B cell (primary cell): ENCODE measurements around the gene CMTM6. TPM values are rescaled to one million over a fixed set of nuclear protein-coding genes. Genes with fewer than 3 reads are reported as not detected.

Experiments used
- ATAC-seq: fragments of 200-7000 bp; cut with Tn5 transposase; one replicate; pipeline ENCODE4 v1.10.0; 2021; ENCODE audit warnings: low read depth, mild to moderate bottlenecking, moderate number of reproducible peaks, moderate library complexity
- CTCF ChIA-PET: fragments of 350-600 bp; sonication (Branson Sonifier 250); formaldehyde crosslinking; loops from one replicate; lab custom pipeline; 2021; ENCODE audit warnings: antibody characterized with exemption, inconsistent platforms; lab: Charles Lee
- POLR2A ChIA-PET: fragments of 350-600 bp; sonication (Branson Sonifier 250); formaldehyde crosslinking; loops from one replicate; lab custom pipeline; 2021; ENCODE audit warnings: antibody characterized with exemption; lab: Charles Lee
- DNase-seq: peaks from one replicate; pipeline ENCODE4 v3.0.0; 2013
- H2AFZ ChIP-seq: 2 replicates; pipeline ENCODE4 v1.6.1; 2012; ENCODE audit warnings: mild to moderate bottlenecking, low read depth, low read length; ENCODE audit not compliant: insufficient read depth, poor library complexity, severe bottlenecking
- H3K27ac ChIP-seq, 2 donors: 1 replicate in 1 of 2; 2 replicates in 1 of 2; pipeline ENCODE4 v1.5.1; 2012 to 2013; ENCODE audit warnings: low read length in 2 of 2, mild to moderate bottlenecking in 2 of 2, moderate library complexity in 1 of 2
- H3K27me3 ChIP-seq, 4 experiments: fragments of 200-600 bp in 1 of 4; sonication (generic) in 1 of 4; replicated peaks in 1 of 4; 1 replicate in 2 of 4; 2 replicates in 2 of 4; pipeline versions ENCODE4 v1.6.1 to v1.7.0; 2013 to 2016; ENCODE audit warnings: low read length in 3 of 4, mild to moderate bottlenecking in 2 of 4, mixed read lengths in 1 of 4, moderate library complexity in 1 of 4; ENCODE audit not compliant: insufficient read depth in 4 of 4, control insufficient read depth in 3 of 4; ENCODE audit errors: control extremely low read depth in 1 of 4
- H3K36me3 ChIP-seq, 2 experiments: replicated peaks in 1 of 2; 1 replicate in 1 of 2; 2 replicates in 1 of 2; pipeline versions ENCODE4 v1.6.1 to v1.7.1; 2013; ENCODE audit warnings: low read length in 1 of 2; ENCODE audit not compliant: insufficient read depth in 2 of 2, control insufficient read depth in 1 of 2; ENCODE audit errors: control extremely low read depth in 1 of 2, extremely low read depth in 1 of 2
- H3K4me1 ChIP-seq, 2 donors: fragments of 200-600 bp in 1 of 2; sonication (generic) in 1 of 2; 1 replicate in 1 of 2; 2 replicates in 1 of 2; pipeline versions ENCODE4 v1.5.1 to v1.6.1; 2013 to 2017; ENCODE audit warnings: low read length in 2 of 2; ENCODE audit not compliant: control insufficient read depth in 2 of 2, insufficient read depth in 2 of 2
- H3K4me2 ChIP-seq: replicated peaks from 2 replicates; pipeline ENCODE3; 2012; ENCODE audit warnings: mild to moderate bottlenecking, low read depth, low read length; ENCODE audit not compliant: poor library complexity, severe bottlenecking
- H3K4me3 ChIP-seq, 5 experiments: fragments of 200-600 bp in 1 of 5; sonication (generic) in 1 of 5; 1 replicate in 3 of 5; 2 replicates in 2 of 5; pipeline versions ENCODE4 v1.5.1 to v1.7.0; 2011 to 2016; ENCODE audit warnings: low read length in 4 of 5, mild to moderate bottlenecking in 4 of 5, low read depth in 2 of 5, control low read depth in 1 of 5, moderate library complexity in 1 of 5; ENCODE audit not compliant: insufficient read depth in 1 of 5; ENCODE audit errors: control extremely low read depth in 1 of 5, extremely low read depth in 1 of 5
- H3K79me2 ChIP-seq: fragments of 200-600 bp; sonication (generic); one replicate; pipeline ENCODE4 v1.6.0; 2016; ENCODE audit warnings: low read length; ENCODE audit not compliant: control insufficient read depth, insufficient read depth
- H3K9ac ChIP-seq: fragments of 200-600 bp; sonication (generic); 2 replicates; pipeline ENCODE4 v1.6.1; 2017; ENCODE audit warnings: mild to moderate bottlenecking, low read length, moderate library complexity
- H3K9me3 ChIP-seq, 3 donors: one replicate each; pipeline versions ENCODE4 v1.6.1 to v1.7.1; 2013; ENCODE audit warnings: low read length in 2 of 3; ENCODE audit not compliant: control insufficient read depth in 2 of 3, insufficient read depth in 1 of 3; ENCODE audit errors: control extremely low read depth in 1 of 3
- H4K20me1 ChIP-seq: 2 replicates; pipeline ENCODE4 v1.6.0; 2012; ENCODE audit warnings: mild to moderate bottlenecking, low read length; ENCODE audit not compliant: insufficient read depth, control insufficient read depth, poor library complexity, severe bottlenecking
- H3K27ac Mint-ChIP-seq: one replicate; pipeline ENCODE4 v1.8.0; 2021; ENCODE audit warnings: mixed read lengths
- H3K27me3 Mint-ChIP-seq: one replicate; pipeline ENCODE4 v1.8.0; 2021; ENCODE audit warnings: mixed read lengths
- H3K4me1 Mint-ChIP-seq: one replicate; pipeline ENCODE4 v1.8.0; 2021; ENCODE audit warnings: mixed read lengths
- H3K4me3 Mint-ChIP-seq: one replicate; pipeline ENCODE4 v1.8.0; 2021; ENCODE audit warnings: mixed read lengths
- H3K9me3 Mint-ChIP-seq: one replicate; pipeline ENCODE4 v1.8.0; 2022; ENCODE audit warnings: mixed read lengths; ENCODE audit not compliant: insufficient read depth
- EZH2 ChIP-seq: IDR thresholded peaks from 2 replicates; pipeline ENCODE4 v1.6.1; 2012; ENCODE audit warnings: borderline replicate concordance, low read depth, mild to moderate bottlenecking, moderate library complexity, low read length; ENCODE audit not compliant: insufficient read depth, poor library complexity, severe bottlenecking
- WGBS: methylation state at CpG from one replicate; pipeline ENCODE4 v1.1.5; 2013; ENCODE audit warnings: missing lambda C conversion rate; ENCODE audit not compliant: insufficient coverage; 5-methylcytosine and 5-hydroxymethylcytosine counted together
- intact Hi-C: fragments of 100-400 bp; cut with micrococcal nuclease; formaldehyde crosslinking; loops from one replicate; pipeline ENCODE4 v1.10.0; 2022
- polyA plus RNA-seq: library from polyadenylated mRNA; depleted of rRNA; stranded (reverse); fragments of >200 nt; gene quantifications from 2 replicates; pipeline ENCODE4 v1.2.3, GENCODE V29; 2012
- total RNA-seq, 2 donors: library from RNA; stranded (reverse); fragments of 120-200 nt in 1 of 2; gene quantifications; 1 replicate in 1 of 2; 2 replicates in 1 of 2; pipeline versions ENCODE4 v1.2.3 to v1.2.4, GENCODE V29; 2013 to 2022
- TF ChIP-seq, protein P1 (sequence below): fragments of 200-600 bp; IDR thresholded peaks from one replicate; pipeline ENCODE4 v1.8.0; 2022; ENCODE audit warnings: antibody characterized with exemption, mild to moderate bottlenecking

Gene CMTM6
- total and polyA plus RNA-seq, 2 donors (not counting 1 experiment from before 2014, with no cell fraction given) = 19.2 to 66.3 TPM

DNA sequence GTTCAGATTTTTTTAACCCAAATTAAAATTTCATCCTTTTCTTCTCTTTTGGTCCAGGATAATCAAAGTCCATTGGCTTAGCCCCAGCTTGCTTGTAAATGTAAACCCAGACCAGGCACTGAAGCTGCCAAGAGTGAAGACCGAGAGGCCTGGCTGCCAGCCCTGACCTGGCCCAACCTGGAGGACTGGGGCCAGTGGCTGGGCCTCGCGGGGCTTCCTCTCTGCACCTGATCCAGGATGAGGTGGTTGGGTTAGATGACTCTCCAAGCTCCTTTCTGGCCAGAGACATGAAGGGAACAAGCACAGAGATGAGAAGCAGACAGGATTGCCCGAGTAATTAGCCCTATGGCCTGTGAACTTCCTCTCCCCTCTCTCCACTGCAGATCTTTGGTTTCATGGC lies 50.6 kb downstream of the CMTM6 start:
- H3K4me3 ChIP-seq = no peak overlapping the region
- H3K9me3 Mint-ChIP-seq = no peaks in the 10 kb centered on the region
- CTCF ChIA-PET = interaction anchor here (3.6 to 4.9 kb wide), 2 partner anchors 11 to 17 kb away, joined by 12 to 32 read pairs; no protein-coding TSS in a partner anchor
- ATAC-seq (no peak), DNase-seq (no peak)
- no peaks in the 10 kb centered on the region for H3K27me3 ChIP-seq
- H3K4me1 Mint-ChIP-seq = peaks cover 48% of the 10 kb centered on the region
- H3K27ac ChIP-seq = no peak overlapping the region
- POLR2A ChIA-PET = no interaction called here
- no peak overlapping the region for H3K4me2 ChIP-seq
- H4K20me1 ChIP-seq = no peaks in the 10 kb centered on the region
- H2AFZ ChIP-seq = no peak overlapping the region
- H3K4me1 ChIP-seq = peaks cover 22 to 35% of the 10 kb centered on the region in 2 donors
- 100% methylated on average over 1 of the region's 4 CpGs for WGBS
- H3K9me3 ChIP-seq = no peaks in the 10 kb centered on the region
- peaks cover 3 to 56% of the 10 kb centered on the region in 2 experiments for H3K36me3 ChIP-seq
- no peaks in the 10 kb centered on the region for H3K27me3 Mint-ChIP-seq
- H3K79me2 ChIP-seq = peaks cover 89% of the 10 kb centered on the region
- TF ChIP-seq, protein P1, sequence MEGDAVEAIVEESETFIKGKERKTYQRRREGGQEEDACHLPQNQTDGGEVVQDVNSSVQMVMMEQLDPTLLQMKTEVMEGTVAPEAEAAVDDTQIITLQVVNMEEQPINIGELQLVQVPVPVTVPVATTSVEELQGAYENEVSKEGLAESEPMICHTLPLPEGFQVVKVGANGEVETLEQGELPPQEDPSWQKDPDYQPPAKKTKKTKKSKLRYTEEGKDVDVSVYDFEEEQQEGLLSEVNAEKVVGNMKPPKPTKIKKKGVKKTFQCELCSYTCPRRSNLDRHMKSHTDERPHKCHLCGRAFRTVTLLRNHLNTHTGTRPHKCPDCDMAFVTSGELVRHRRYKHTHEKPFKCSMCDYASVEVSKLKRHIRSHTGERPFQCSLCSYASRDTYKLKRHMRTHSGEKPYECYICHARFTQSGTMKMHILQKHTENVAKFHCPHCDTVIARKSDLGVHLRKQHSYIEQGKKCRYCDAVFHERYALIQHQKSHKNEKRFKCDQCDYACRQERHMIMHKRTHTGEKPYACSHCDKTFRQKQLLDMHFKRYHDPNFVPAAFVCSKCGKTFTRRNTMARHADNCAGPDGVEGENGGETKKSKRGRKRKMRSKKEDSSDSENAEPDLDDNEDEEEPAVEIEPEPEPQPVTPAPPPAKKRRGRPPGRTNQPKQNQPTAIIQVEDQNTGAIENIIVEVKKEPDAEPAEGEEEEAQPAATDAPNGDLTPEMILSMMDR = no peak
- TF ChIP-seq EZH2 = no peak
- H3K9ac ChIP-seq = no peak overlapping the region
- H3K4me3 Mint-ChIP-seq = no peak overlapping the region
- intact Hi-C loops = no loop called here
- H3K27ac Mint-ChIP-seq = peak overlapping the region; percentile 7

DNA sequence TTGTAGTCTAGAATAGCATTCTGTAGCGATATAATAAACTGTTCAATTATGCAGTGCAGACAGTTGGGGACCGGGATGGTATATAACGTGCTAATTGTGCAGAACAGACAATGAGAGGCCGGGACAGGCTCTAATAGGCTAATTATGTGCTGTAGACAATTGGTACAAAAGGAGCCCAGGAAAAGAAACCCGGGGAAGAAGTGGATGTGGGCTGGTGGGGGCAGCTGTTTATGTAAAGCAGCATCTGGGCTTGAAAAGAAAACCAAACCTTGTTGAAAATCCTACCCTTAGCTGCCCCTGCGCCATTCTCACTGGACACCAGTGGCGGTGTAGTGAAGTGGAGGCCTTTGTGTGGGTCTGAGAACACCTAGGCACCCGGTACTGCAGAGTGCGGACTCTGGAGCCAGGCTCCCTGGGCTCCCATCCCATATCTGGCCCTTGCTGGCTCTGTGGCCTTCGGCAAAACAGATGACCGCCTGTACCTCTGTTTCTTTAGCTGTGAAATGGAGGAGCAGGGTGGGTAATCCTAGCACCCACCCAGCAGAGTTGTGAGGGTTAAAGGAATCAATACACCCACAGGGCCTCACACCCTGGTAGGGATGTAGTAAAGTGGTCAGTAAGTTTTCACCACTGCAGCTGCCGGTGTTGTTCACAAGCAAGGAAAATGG lies 51.5 kb downstream of the CMTM6 start:
- WGBS = 97% methylated on average over 8 of the region's 12 CpGs
- no peaks in the 10 kb centered on the region for H3K27me3 ChIP-seq
- TF ChIP-seq EZH2 = no peak
- TF ChIP-seq, protein P1 = no peak
- H3K79me2 ChIP-seq = peaks cover 92% of the 10 kb centered on the region
- no peaks in the 10 kb centered on the region for H3K9me3 ChIP-seq
- peaks cover 3 to 60% of the 10 kb centered on the region in 2 experiments for H3K36me3 ChIP-seq
- H3K4me2 ChIP-seq = no peak overlapping the region
- Mint-ChIP-seq H3K4me1 (peaks cover 49% of the 10 kb centered on the region), H3K27ac (no peak overlapping the region), H3K9me3 (no peaks in the 10 kb centered on the region), H3K4me3 (no peak overlapping the region), H3K27me3 (no peaks in the 10 kb centered on the region)
- no peaks in the 10 kb centered on the region for H4K20me1 ChIP-seq
- H3K27ac ChIP-seq = no peak overlapping the region
- ATAC-seq (no peak), DNase-seq (no peak)
- POLR2A ChIA-PET = no interaction called here
- CTCF ChIA-PET = interaction anchor here (0.9 to 4.9 kb wide), 5 partner anchors 11 to 61 kb away, joined by 3 to 32 read pairs (median 5); no protein-coding TSS in a partner anchor
- no peak overlapping the region for H3K4me3 ChIP-seq
- peaks cover 21 to 32% of the 10 kb centered on the region in 2 donors for H3K4me1 ChIP-seq
- no peak overlapping the region for H2AFZ ChIP-seq
- intact Hi-C loops = no loop called here
- H3K9ac ChIP-seq = no peak overlapping the region
